ENCODE results near the gene DAB2IP. TPM values are rescaled to one million over a fixed set of nuclear protein-coding genes. Genes with fewer than 3 reads are reported as not detected.

DAB2IP gene
- total RNA-seq, 6 experiments from 2014 or later = 23.0 to 28.2 (median 25.7) TPM

DNA sequence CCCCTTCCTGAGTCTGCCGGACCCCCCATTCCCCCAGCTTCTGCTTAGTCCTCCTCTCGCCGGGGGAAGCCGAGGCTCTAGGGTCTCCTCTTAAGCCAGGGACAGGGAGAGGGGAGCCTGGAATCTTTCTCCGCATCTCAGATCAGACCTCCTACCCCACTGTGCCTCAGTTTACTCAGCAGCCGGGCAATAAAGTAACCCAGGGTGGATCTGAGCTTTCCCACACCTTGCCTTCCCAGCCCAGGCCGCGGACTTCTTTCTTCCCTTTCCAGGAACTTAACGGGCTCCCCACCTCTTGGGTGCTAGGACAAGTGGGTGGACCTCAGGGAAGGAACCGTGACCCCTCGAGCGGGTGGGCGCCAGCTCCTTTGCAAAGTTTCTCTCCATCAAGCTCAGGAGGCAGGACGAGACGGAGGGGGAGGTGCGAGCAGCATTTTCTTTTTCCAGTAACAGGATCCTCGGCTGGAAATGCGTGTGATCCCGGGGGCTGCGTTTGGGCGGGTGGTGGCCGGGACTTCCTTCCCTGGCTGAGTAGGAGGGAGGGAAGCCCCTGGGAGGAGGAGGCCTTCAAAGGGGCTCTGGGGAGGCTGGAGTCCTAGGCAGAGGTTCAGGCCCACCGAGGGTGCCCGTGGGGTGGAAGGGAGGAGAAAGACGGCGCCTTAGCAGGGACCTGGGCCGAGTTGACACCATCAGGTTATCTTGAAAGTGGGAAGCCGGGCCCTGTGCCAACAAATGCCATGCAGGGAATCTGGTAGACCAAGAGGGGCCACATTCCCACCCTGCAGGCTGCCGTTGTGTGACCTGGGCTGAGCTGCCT lies 795 bp downstream of the DAB2IP start:
- TF ChIP-seq, protein P1, sequence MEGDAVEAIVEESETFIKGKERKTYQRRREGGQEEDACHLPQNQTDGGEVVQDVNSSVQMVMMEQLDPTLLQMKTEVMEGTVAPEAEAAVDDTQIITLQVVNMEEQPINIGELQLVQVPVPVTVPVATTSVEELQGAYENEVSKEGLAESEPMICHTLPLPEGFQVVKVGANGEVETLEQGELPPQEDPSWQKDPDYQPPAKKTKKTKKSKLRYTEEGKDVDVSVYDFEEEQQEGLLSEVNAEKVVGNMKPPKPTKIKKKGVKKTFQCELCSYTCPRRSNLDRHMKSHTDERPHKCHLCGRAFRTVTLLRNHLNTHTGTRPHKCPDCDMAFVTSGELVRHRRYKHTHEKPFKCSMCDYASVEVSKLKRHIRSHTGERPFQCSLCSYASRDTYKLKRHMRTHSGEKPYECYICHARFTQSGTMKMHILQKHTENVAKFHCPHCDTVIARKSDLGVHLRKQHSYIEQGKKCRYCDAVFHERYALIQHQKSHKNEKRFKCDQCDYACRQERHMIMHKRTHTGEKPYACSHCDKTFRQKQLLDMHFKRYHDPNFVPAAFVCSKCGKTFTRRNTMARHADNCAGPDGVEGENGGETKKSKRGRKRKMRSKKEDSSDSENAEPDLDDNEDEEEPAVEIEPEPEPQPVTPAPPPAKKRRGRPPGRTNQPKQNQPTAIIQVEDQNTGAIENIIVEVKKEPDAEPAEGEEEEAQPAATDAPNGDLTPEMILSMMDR (IDR thresholded peaks at IDR 0.05) = no peak
- no peaks in the 10 kb centered on the region for H3K36me3 Mint-ChIP-seq (ENCODE audit: low read depth)
- H3K4me3 Mint-ChIP-seq = peak overlapping the region; percentile 82
- H3K27me3 Mint-ChIP-seq (ENCODE audit: insufficient read depth) = peaks cover 44% of the 10 kb centered on the region
- no peak for DNase-seq
- no peak overlapping the region for H3K27ac Mint-ChIP-seq
- peaks cover 22% of the 10 kb centered on the region for H3K4me1 Mint-ChIP-seq (ENCODE audit: low read depth)
- no peaks in the 10 kb centered on the region for H3K9me3 Mint-ChIP-seq

DNA sequence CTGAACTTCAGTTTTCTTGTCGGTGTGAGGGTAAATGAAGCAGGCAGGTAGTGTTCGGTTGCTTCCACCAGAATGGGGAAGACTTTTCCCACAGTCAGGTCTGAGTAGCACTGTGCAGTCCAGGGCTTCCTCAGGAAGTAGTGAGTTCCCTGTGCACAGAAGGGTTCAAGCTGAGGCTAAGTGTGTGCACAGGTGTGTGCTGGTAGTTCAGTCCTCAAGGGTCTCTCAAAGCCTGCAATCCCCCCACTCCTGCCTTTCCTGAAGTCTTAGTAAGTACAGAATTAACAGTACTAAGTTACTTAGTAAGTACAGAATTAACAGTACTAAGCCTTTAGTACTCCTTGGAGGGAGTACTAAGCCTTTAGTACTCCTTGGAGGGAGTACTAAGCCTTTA lies 1.4 kb downstream of the DAB2IP start:
- TF ChIP-seq, protein P1 (IDR thresholded peaks at IDR 0.05) = no peak
- peaks cover 47% of the 10 kb centered on the region for H3K27me3 Mint-ChIP-seq (ENCODE audit: insufficient read depth)
- H3K36me3 Mint-ChIP-seq (ENCODE audit: low read depth) = no peaks in the 10 kb centered on the region
- H3K4me1 Mint-ChIP-seq (ENCODE audit: low read depth) = peaks cover 22% of the 10 kb centered on the region
- H3K4me3 Mint-ChIP-seq = no peak overlapping the region
- H3K9me3 Mint-ChIP-seq = no peaks in the 10 kb centered on the region
- no peak overlapping the region for H3K27ac Mint-ChIP-seq
- no peak for DNase-seq

DNA sequence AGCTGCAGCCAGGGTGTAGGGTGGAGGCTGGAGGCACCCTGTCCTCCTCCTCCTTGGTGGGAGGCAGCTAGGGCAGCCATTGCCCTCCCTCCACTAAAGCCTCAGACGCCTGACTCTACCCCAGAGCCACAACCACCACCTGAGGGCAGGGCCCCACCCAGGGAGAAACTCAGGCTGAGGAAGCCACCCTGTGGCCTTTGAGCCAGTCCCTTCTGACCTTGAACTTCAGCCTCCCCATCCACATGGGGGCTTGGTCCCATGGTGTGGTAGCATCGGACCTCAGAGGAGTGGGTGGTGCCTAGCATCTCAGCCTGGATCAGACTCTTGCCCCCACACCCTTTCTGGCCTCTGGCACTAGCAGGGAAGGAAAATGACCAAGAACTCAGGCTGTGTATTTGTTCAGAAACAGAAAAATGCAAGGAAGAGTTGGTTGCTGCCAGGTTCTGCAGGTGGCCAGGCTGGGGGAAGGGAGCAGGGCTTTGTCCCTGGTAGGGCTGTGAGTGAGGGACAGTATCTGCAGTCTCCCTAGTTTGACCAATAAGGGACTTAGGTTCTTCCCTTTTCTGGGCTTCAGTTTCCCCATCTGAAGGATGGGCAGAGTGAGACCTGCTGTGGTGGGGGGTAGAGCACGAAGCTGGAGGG lies 3.2 kb downstream of the DAB2IP start:
- H3K36me3 Mint-ChIP-seq (ENCODE audit: low read depth) = no peaks in the 10 kb centered on the region
- H3K4me1 Mint-ChIP-seq (ENCODE audit: low read depth) = peaks cover 22% of the 10 kb centered on the region
- DNase-seq = no peak
- H3K27ac Mint-ChIP-seq = no peak overlapping the region
- H3K4me3 Mint-ChIP-seq = no peak overlapping the region
- TF ChIP-seq, protein P1 (IDR thresholded peaks at IDR 0.05) = no peak
- H3K27me3 Mint-ChIP-seq (ENCODE audit: insufficient read depth) = peaks cover 45% of the 10 kb centered on the region
- no peaks in the 10 kb centered on the region for H3K9me3 Mint-ChIP-seq

DNA sequence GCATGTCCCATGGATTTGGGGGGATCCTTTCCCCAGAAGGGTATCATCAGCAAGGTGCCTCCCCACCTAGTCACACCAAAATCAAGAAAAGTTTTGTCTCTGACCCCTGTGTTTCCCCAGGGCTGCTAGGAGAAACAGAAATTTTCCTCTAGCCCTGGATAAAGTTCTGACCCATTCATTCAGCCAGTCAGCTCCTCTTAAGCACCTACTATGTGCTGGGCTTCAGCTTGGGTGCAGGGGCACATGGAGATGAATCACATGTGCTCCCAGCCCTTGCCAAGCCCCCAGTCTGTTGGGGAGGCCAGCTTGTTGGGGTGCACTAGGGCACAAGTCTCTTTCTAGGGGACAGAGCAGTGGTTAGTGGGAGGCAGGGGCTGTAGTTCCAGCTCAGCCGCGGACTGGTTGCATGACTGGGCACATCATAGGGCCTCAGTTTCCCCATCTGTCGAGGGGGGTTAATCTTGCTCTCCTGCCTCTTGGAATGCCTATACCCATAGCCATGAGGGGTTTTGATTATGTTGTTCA lies 3.9 kb downstream of the DAB2IP start:
- Mint-ChIP-seq H3K27me3 (ENCODE audit: insufficient read depth) (peaks cover 50% of the 10 kb centered on the region), H3K9me3 (no peaks in the 10 kb centered on the region), H3K4me3 (no peak overlapping the region), H3K27ac (no peak overlapping the region), H3K36me3 (ENCODE audit: low read depth) (no peaks in the 10 kb centered on the region), H3K4me1 (ENCODE audit: low read depth) (peaks cover 15% of the 10 kb centered on the region)
- TF ChIP-seq, protein P1 (IDR thresholded peaks at IDR 0.05) = no peak
- no peak for DNase-seq

DNA sequence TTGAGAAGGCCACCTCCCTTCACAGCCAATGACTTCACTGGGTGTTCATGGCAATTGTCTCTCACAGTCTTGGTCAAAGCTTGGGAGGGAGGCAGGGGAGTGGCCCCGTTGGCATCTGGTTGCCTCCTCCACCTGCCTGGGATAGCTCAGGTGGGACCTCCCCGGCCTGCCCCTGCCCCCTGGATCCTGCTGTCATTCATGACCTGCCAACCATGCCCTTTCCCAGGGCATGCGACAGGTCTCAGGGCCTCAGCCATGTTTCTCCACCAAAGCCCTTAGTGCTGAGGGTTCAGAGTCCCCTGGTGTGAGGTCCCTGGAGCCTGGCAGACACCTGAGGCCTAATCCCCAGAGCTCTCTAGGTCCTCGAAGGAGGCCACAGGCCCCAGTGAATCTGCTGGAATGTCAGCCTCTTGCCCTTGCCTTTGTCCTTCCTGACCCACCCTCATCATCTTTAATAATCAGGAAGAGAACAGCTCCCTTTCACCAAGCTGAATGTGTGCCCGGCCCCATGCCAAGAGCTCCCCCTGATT lies 5.6 kb downstream of the DAB2IP start:
- H3K4me3 Mint-ChIP-seq = no peak overlapping the region
- no peaks in the 10 kb centered on the region for H3K36me3 Mint-ChIP-seq (ENCODE audit: low read depth)
- H3K27ac Mint-ChIP-seq = no peak overlapping the region
- no peaks in the 10 kb centered on the region for H3K9me3 Mint-ChIP-seq
- DNase-seq = no peak
- H3K27me3 Mint-ChIP-seq (ENCODE audit: insufficient read depth) = peaks cover 49% of the 10 kb centered on the region
- TF ChIP-seq, protein P1 (IDR thresholded peaks at IDR 0.05) = no peak
- H3K4me1 Mint-ChIP-seq (ENCODE audit: low read depth) = peaks cover 4% of the 10 kb centered on the region
